ENCODE results near the gene FFAR3. TPM values are rescaled to one million over a fixed set of nuclear protein-coding genes. Genes with fewer than 3 reads are reported as not detected.
A peak's percentile ranks its signal among the peaks of the same experiment; 100 is the strongest.

FFAR3 gene
- total and polyA plus RNA-seq, 2 of the 13 experiments (the other 11 are each of a cell fraction or from before 2014, with no cell fraction given), result not detected

GRCh38 chr19:35309481-35310279, 48.6 kb upstream of the FFAR3 start (continued):
- TF ChIP-seq SALL2 (CRISPR knock-in tag; IDR thresholded peaks at IDR 0.05) (no peak), GATAD2A (CRISPR knock-in tag; IDR thresholded peaks at IDR 0.05) (peak; percentile 87), ARID4A (CRISPR knock-in tag; IDR thresholded peaks at IDR 0.05; ENCODE audit: borderline replicate concordance) (no peak), ZNF782 (CRISPR knock-in tag; IDR thresholded peaks at IDR 0.05; ENCODE audit: borderline replicate concordance) (no peak), ZHX1 (CRISPR knock-in tag; IDR thresholded peaks at IDR 0.05; ENCODE audit: low read depth) (peak; percentile 85; the same call in 1 of the 2 replicates), CREB3 (CRISPR knock-in tag; IDR thresholded peaks at IDR 0.05) (no peak), ZSCAN20 (CRISPR knock-in tag; IDR thresholded peaks at IDR 0.05; ENCODE audit: borderline replicate concordance) (no peak), REL (CRISPR knock-in tag; conservative IDR thresholded peaks at IDR 0.05) (no peak), ZBTB38 (CRISPR knock-in tag; IDR thresholded peaks at IDR 0.05) (peak; percentile 82), ATF2 (CRISPR knock-in tag; IDR thresholded peaks at IDR 0.05) (peak; percentile 36; the same call in 1 of the 2 replicates), ZFY (CRISPR knock-in tag; IDR thresholded peaks at IDR 0.05) (peak; percentile 63)
- TF ChIP-seq, protein P1, sequence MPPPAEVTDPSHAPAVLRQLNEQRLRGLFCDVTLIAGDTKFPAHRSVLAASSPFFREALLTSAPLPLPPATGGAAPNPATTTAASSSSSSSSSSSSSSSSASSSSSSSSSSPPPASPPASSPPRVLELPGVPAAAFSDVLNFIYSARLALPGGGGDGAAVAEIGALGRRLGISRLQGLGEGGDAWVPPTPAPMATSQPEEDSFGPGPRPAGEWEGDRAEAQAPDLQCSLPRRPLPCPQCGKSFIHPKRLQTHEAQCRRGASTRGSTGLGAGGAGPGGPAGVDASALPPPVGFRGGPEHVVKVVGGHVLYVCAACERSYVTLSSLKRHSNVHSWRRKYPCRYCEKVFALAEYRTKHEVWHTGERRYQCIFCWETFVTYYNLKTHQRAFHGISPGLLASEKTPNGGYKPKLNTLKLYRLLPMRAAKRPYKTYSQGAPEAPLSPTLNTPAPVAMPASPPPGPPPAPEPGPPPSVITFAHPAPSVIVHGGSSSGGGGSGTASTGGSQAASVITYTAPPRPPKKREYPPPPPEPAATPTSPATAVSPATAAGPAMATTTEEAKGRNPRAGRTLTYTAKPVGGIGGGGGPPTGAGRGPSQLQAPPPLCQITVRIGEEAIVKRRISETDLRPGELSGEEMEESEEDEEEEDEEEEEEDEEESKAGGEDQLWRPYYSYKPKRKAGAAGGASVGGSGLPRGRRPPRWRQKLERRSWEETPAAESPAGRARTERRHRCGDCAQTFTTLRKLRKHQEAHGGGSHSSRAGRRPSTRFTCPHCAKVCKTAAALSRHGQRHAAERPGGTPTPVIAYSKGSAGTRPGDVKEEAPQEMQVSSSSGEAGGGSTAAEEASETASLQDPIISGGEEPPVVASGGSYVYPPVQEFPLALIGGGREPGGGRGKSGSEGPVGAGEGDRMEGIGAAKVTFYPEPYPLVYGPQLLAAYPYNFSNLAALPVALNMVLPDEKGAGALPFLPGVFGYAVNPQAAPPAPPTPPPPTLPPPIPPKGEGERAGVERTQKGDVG (CRISPR knock-in tag; IDR thresholded peaks at IDR 0.05; ENCODE audit: borderline replicate concordance), result 0 out of 2 replicates have a peak, but pooled peaks have one; percentile 86
- TF ChIP-seq, protein P2, sequence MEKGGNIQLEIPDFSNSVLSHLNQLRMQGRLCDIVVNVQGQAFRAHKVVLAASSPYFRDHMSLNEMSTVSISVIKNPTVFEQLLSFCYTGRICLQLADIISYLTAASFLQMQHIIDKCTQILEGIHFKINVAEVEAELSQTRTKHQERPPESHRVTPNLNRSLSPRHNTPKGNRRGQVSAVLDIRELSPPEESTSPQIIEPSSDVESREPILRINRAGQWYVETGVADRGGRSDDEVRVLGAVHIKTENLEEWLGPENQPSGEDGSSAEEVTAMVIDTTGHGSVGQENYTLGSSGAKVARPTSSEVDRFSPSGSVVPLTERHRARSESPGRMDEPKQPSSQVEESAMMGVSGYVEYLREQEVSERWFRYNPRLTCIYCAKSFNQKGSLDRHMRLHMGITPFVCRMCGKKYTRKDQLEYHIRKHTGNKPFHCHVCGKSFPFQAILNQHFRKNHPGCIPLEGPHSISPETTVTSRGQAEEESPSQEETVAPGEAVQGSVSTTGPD (CRISPR knock-in tag; IDR thresholded peaks at IDR 0.05), result no peak
